Adipose tissue (tissue), 3 donors: Measurements from ENCODE around the gene CACNA1H. TPM values are rescaled to one million over a fixed set of nuclear protein-coding genes. Genes with fewer than 3 reads are reported as not detected.
"Not testable (repeated sequence)": the region's sequence is repeated elsewhere in the genome, so short reads cannot be mapped to it uniquely, and the experiment has no call there.

Experiments
- H3K27ac ChIP-seq: one replicate; pipeline ENCODE4 v1.5.1; 2013; ENCODE audit warnings: low read depth, low read length
- WGBS, 3 donors: extraction: QIAGEN DNeasy Blood & Tissue Kit; methylation state at CpG; one replicate each; pipeline ENCODE4 v1.1.7; 2013; 5-methylcytosine and 5-hydroxymethylcytosine counted together
- polyA plus RNA-seq, 3 donors: library from polyadenylated mRNA; stranded (reverse); fragments of 200-250 nt; gene quantifications; one replicate each; pipeline ENCODE4 v1.2.3, GENCODE V29; 2013
- donor health status: healthy with polysubstance abuse.
- donor health status: Bipolar disorder and iron deficiency.
- donor health status: healthy.

CACNA1H gene
- polyA plus RNA-seq, 3 donors = 2.9 to 11.9 (median 6.5) TPM

DNA sequence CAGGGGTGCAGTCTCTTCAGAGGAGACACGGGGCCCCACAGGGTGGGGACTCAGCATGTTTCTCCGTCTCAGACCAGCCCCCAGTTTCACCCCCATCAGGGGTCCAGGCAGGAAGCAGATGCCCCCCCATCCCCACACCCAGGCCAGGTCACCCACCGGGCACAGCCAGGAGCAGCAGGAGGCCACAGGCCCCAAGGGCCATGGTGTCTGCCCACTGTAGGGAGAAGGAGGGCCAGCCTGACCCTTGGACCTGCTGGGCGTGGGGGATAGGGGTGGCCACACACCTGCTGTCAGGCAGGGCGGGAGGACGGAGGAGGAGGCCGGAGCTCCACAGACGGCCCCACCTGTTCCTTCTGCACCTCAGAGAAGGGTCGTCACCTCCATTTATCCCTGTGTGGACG, 72.1 kb downstream of the CACNA1H start, which contains the start of gene TPSG1:
Gene TPSG1, minus strand, starts transcription at position 218 of the 401 bp plus-strand sequence. Its CDS starts 16 bp downstream, at position 202.
- no peak within 1 kb of the TSS for H3K27ac ChIP-seq
- WGBS, 3 donors = 63 to 79% (median 63%) methylated on average over 8 to 10 of the region's 10 CpGs

DNA sequence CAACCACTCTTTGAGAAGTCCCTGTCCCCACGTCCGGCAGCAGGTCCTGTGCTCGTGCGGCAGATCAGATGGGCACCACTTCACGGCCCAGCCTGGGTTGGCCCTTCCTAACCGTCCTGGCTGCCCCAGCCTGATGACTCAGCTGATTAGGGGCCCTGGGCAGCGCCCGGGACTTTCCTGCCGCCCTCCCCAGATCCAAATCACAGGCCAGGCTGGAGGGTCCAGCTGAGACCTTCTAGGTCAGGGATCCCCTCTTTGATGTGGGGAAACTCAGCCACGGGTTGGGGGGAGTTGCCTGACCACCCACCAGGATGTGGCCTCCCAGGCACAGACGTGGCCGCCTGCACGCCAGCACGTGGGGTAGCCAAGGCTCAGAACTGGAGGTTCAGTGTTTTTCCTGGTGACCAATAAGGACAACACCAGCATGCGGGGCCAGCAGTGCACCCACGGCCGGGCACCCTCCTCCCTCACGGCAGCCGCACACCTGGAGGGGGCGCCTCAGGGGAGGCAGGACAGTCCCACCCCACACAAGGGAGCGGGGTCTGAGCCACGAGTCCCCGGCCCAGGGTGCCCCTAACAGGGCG, 72.9 kb downstream of the CACNA1H start:
- 45 to 69% (median 53%) methylated on average over 24 of the region's 24 CpGs for WGBS, 3 donors
- not testable (repeated sequence) for H3K27ac ChIP-seq

DNA sequence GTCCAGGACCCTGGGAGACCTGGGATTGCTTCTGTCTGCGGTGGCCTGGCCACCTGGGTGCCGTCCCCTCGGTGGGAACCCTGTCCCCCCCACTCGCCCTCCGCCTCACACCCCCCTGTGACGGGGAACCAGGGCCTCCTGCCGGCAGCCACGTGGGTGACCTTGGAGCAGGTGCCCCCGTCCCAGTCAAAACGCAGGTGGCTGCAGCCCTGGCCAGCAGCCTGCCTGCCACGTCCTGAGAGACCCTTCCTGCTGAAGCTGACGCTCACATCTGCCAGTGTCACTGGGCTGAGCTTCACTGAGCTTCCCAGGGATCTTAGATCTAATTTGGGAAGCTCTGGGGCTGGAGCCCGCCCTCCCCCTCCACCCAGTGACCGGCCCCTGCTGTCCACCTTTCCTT, 73.8 kb downstream of the CACNA1H start:
- not testable (repeated sequence) for H3K27ac ChIP-seq
- WGBS, 3 donors = 30 to 51% (median 45%) methylated on average over 4 to 14 of the region's 14 CpGs

DNA sequence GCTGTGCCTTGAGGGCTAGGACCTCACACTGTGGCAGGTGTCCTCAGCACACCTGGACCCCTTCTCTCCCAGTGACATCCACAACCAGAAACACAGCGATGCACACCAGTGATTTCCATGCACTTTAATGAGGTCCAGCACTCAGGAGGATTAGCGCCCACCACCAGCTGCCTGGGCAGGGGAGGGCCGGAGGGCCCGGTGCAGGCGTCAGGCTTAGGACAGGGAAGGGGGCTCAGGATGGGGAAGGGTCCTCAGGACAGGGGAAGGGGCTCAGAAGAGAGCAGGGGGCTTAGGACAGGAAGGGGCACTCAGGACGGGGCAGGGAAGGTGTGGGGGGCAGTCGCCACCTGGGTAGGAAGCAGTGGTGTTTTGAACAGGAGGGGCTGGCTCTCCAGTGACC, 75.3 kb downstream of the CACNA1H start:
- WGBS, 3 donors = 65 to 75% (median 69%) methylated on average over 4 to 7 of the region's 7 CpGs
- H3K27ac ChIP-seq = not testable (repeated sequence)

DNA sequence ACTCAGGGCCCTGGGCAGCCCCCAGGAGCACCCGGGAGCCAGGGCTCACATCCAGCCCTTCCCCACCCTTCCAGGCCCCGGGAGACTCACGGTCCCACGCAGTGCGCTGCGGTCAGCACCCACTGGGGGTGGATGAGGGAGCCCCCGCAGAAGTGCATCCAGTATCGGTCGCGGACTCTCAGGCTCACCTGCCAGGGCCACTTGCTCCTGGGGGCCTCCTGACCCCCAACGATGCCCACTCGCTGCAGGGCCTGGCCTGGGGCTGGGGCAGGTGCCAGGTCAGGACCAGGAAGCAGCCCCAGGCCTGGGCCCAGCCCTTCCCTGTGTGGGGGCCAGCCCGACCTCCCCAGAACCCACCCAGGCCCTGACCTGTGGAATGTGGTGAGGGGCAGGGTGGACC, 76.6 kb downstream of the CACNA1H start:
- H3K27ac ChIP-seq = not testable (repeated sequence)
- 84 to 100% (median 87%) methylated on average over 5 to 11 of the region's 13 CpGs for WGBS, 3 donors

DNA sequence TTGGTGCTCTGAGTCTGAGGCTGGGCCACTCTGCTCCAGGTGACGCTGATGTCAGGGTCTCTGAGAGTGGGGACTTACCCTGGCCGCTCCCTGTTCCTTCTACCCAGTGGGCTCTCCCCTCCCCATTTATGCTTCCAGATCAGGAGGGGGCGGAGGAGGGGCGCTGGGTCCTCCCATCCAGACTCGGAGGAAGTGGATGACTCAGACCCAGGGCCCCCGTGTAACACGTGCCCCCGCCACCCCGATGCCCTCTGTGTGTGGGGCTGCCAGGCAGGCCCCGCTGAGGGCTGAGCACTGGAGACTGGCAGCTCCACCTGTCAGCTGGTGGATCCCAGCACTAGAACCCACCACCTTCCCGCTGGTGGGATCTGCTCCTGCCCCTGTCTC, 77.2 kb downstream of the CACNA1H start, which contains the start of gene TPSB2:
Gene TPSB2, minus strand, starts transcription at position 101 of the 387 bp plus-strand sequence. CDS start 233 bp downstream, outside the sequence.
- H3K27ac ChIP-seq = not testable (repeated sequence)
- WGBS, 3 donors = 61 to 82% methylated on average over 3 to 5 of the region's 11 CpGs; no CpG with 5 or more reads in 1 of the 3 donors

DNA sequence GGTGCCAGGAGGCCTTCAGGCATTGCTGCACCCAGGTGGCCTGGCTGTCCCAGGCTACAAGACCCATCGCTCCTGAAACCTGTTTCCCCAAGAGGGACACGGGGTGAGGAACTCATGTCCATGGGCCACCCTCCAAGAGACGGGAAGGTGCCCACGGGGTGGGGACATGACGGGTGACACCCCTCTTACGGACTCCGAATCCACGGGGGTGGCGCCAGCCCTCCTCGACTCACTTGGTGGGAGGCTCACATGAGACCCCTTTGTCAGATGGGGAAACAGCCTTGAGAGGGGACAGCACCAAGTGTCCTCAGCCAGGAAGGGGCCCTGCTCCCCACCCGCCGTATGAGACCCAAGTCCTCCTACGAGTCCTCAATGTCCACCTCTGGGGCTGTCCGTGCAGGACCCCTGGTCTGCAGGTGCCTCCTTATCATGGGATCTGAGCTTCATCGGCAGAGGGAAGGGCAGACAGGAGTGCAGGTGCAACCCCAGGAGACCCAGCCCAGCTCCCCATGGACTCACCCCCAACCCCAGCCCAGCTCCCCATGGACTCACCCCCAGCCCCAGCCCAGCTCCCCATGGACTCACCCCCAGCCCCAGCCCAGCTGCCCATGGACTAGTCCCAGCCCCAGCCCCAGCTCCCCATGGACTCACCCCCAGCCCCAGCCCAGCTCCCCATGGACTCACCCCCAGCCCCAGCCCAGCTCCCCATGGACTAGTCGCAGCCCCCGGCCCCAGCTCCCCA, 77.7 kb downstream of the CACNA1H start:
- not testable (repeated sequence) for H3K27ac ChIP-seq
- WGBS, 3 donors = 74 to 82% (median 79%) methylated on average over 13 to 17 of the region's 17 CpGs

DNA sequence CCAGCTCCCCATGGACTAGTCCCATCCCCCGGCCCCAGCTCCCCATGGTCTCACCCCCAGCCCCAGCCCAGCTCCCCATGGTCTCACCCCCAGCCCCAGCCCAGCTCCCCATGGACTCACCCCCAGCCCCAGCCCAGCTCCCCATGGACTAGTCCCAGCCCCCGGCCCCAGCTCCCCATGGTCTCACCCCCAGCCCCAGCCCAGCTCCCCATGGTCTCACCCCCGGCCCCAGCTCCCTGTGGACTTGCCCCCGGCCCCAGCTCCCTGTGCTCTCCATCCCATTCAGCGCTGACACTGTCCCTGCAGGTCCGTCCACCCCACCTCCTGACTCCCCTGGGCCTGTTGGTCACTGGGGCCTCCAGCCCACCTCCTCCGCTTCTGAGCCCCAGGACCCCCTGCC, 78.4 kb downstream of the CACNA1H start:
- 83 to 89% (median 85%) methylated on average over 6 to 7 of the region's 7 CpGs for WGBS, 3 donors
- H3K27ac ChIP-seq = not testable (repeated sequence)

DNA sequence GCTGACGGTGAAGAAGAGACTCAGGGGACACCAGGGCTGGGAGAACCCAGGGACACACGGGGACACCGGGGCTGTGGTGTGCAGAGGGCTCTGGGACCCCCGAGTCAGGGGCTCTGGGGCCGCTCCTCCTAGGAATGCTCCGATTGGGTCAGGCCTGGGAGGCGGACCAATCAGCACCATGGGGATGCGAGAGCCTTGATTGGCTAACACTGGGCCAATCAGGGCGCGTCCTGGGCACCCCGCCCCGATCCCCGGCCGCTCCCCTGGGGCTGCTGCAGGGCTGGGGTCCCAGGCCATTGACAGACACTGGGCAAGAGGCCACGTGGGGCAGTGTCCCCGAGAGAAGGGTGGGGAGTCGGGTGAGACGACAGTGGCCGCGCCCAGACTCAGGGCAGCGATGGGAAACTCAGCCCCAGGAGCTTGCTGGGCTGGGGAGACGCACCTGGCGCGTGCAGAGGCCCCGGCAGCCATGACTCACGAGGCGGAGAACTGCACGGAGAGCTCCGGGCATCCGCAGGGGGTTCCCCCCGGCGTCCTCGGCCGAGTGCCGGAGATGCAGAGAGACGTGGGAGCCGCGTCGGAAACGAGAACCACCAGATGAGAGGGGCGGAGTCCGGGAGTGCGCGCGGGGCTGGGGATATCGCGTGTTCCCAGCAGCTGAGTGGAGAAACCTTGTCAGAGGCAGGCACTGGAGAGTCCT, 79.3 kb downstream of the CACNA1H start:
- WGBS, 3 donors = no CpG with 5 or more reads among the region's 47 CpGs
- H3K27ac ChIP-seq = not testable (repeated sequence)

DNA sequence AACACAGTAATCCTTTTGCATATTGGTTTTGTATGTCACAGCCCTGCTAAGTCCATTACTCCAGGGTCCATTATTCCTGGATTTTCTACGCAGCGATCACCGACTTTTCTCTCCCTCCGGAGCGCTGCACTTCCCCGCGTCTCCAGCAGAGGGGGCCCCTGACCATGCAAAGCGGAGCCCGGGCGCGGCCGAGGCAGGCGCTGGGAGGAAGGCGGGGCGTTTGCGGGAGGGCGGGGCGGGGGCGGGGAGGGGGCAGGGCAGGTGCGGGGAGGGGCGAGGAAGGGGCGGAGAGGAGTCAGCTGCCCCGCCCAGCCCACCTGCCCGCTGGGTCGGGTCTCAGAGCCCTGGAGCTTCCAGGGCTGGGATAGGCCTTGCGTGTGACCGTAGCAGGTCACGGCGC, 83.8 kb downstream of the CACNA1H start:
- no CpG with 5 or more reads among the region's 29 CpGs for WGBS, 3 donors
- H3K27ac ChIP-seq = not testable (repeated sequence)

DNA sequence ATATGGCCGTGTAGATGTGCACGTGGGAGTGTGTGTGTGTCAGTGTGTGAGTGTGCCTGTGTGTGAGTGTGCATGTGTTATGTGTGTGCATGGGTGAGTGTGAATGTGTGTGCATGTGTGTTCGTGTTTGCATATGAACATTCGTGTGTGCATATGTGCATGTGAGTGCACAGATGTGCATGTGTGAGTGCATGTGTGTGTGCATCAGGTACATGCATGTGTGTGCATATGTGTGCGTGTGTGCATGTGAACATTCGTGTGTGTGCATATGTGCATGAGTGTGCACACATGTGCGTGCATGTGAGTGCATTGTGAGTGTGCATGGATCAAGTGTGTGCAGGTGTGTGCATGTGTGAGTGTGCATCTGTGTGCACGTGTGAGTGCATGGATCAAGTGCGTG, 85.1 kb downstream of the CACNA1H start:
- WGBS, 3 donors = 73 to 81% (median 77%) methylated on average over 9 of the region's 9 CpGs
- H3K27ac ChIP-seq = no peak overlapping the region

DNA sequence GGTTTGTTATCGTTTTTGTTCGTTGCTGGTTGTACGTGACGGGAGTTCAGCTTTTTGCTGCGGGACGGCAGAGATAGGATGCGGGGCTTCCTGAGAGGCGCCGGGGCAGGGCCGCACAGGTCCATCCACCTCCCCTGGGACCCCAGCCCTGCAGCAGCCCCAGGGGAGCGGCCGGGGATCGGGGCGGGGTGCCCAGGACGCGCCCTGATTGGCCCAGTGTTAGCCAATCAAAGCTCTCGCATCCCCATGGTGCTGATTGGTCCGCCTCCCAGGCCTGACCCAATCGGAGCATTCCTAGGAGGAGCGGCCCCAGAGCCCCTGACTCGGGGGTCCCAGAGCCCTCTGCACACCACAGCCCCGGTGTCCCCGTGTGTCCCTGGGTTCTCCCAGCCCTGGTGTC, 86.0 kb downstream of the CACNA1H start:
- 67 to 73% (median 72%) methylated on average over 10 to 19 of the region's 23 CpGs for WGBS, 3 donors
- not testable (repeated sequence) for H3K27ac ChIP-seq

DNA sequence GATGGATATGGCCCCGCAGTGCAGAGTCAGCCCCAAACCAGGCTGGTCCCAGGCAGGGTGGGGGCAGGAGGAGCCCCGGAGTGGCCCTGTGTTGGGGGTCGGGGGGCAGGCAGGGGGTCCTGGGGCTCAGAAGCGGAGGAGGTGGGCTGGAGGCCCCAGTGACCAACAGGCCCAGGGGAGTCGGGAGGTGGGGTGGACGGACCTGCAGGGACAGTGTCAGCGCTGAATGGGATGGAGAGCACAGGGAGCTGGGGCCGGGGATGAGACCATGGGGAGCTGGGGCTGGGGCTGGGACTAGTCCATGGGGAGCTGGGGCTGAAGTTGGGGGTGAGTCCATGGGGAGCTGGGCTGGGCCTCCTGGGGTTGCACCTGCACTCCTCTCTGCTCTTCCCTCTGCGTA, 86.7 kb downstream of the CACNA1H start:
- not testable (repeated sequence) for H3K27ac ChIP-seq
- 80 to 89% (median 80%) methylated on average over 6 to 9 of the region's 9 CpGs for WGBS, 3 donors

DNA sequence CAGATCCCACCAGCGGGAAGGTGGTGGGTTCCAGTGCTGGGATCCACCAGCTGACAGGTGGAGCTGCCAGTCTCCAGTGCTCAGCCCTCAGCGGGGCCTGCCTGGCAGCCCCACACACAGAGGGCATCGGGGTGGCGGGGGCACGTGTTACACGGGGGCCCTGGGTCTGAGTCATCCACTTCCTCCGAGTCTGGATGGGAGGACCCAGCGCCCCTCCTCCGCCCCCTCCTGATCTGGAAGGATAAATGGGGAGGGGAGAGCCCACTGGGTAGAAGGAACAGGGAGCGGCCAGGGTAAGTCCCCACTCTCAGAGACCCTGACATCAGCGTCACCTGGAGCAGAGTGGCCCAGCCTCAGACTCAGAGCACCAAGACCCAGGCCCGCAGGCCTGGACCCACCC, 87.5 kb downstream of the CACNA1H start, which contains the start of gene TPSAB1:
Gene TPSAB1, plus strand, starts transcription at position 270 of the 400 bp plus-strand sequence. CDS start 234 bp downstream, outside the sequence.
- not testable (repeated sequence) for H3K27ac ChIP-seq
- WGBS, 3 donors = 40 to 56% (median 49%) methylated on average over 4 to 6 of the region's 12 CpGs

DNA sequence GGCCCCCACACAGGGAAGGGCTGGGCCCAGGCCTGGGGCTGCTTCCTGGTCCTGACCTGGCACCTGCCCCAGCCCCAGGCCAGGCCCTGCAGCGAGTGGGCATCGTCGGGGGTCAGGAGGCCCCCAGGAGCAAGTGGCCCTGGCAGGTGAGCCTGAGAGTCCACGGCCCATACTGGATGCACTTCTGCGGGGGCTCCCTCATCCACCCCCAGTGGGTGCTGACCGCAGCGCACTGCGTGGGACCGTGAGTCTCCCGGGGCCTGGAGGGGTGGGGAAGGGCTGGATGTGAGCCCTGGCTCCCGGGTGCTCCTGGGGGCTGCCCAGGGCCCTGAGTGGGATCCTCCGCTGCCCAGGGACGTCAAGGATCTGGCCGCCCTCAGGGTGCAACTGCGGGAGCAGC, 88.2 kb downstream of the CACNA1H start:
- not testable (repeated sequence) for H3K27ac ChIP-seq
- WGBS, 3 donors = 76 to 89% (median 77%) methylated on average over 8 to 12 of the region's 15 CpGs

DNA sequence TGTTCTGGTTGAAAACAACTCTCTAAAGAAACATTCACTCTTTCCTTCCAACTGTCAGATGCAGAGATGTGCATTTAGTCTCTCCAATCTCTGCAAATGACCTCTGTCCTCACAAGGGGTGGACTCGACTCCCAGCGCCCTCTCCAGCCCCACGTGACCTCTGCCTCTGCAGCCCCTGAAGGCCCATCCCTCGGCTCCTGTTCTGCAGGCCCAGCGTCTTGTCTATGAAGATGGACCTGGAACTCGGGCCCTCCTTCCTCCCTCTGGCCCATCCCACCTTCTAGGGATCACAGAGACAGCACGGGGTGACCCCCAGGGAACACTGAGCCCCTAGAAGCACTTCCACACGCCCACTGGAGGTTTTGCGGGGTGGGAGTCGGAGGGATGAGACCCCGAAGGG, 90.5 kb downstream of the CACNA1H start:
- not testable (repeated sequence) for H3K27ac ChIP-seq
- 32 to 55% (median 54%) methylated on average over 6 to 7 of the region's 11 CpGs for WGBS, 3 donors

DNA sequence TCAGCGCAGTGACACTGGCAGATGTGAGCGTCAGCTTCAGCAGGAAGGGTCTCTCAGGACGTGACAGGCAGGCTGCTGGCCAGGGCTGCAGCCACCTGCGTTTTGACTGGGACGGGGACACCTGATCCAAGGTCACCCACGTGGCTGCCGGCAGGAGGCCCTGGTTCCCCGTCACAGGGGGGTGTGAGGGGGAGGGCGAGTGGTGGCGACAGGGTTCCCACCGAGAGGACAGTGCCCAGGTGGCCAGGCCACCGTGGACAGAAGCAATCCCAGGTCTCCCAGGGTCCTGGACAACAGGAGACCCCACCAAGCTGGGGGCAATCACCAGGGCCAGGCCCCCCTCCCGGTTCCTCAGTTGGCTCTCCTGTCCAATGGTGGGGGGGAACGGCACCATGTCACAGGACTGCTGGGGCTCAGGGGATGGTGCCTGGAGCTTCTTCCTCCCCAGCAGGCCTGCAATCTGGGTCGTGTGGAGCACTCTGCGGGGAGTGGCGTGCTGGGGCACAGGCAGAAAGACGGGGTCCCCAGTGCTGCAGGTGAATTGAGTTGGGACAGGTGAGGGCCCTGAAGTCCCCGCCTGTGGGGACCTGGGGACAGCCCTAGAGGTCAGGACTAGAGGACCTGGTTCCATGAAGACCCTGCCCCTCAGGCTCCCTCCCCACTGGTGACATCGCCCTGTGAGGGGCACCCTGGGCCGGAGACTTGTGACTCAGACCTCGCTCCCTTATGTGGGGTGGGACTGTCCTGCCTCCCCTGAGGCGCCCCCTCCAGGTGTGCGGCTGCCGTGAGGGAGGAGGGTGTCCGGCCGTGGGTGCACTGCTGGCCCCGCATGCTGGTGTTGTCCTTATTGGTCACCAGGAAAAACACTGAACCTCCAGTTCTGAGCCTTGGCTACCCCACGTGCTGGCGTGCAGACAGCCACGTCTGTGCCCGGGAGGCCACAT, 91.3 kb downstream of the CACNA1H start:
- not testable (repeated sequence) for H3K27ac ChIP-seq
- WGBS, 3 donors = 49 to 59% (median 58%) methylated on average over 18 to 29 of the region's 32 CpGs

DNA sequence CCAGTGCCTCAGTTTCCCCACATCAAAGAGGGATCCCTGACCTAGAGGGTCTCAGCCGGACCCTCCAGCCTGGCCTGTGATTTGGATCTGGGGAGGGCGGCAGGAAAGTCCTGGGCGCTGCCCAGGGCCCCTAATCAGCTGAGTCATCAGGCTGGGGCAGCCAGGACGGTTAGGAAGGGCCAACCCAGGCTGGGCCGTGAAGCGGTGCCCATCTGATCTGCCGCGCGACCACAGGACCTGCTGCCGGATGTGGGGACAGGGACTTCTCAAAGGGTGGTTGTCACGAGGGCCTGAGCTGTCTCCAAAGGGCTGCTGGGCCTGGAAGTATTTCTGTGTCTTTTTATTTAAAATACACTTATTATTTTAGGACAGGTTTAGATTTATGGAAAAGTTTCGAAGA, 92.0 kb downstream of the CACNA1H start:
- WGBS, 3 donors = 41 to 66% (median 57%) methylated on average over 10 to 12 of the region's 12 CpGs
- H3K27ac ChIP-seq = no peak overlapping the region
